Tibial nerve (tissue), 4 donors: Measurements from ENCODE around the gene TRIM67.

ENCODE experiments used
- CTCF ChIP-seq, 5 experiments: fragments of 200-600 bp in 3 of 5; fragments of 450-650 bp in 2 of 5; sonication (generic) in 3 of 5; IDR thresholded peaks; one replicate each; pipeline ENCODE4 v1.5.1; 2016 to 2019; ENCODE audit warnings: antibody characterized with exemption in 5 of 5, mild to moderate bottlenecking in 3 of 5, moderate library complexity in 2 of 5
- EP300 ChIP-seq, 2 donors: sonication (generic); formaldehyde crosslinking; IDR thresholded peaks; one replicate each; pipeline ENCODE4 v1.6.1; 2017; ENCODE audit warnings: antibody characterized with exemption in 2 of 2, mild to moderate bottlenecking in 1 of 2
- POLR2A ChIP-seq, 2 donors: fragments of 450-650 bp; IDR thresholded peaks; one replicate each; pipeline ENCODE4 v1.6.1; 2017; ENCODE audit warnings: antibody characterized with exemption in 2 of 2, mild to moderate bottlenecking in 2 of 2, moderate library complexity in 2 of 2

GRCh38 chr1:231139659-231140654 is 21.9 kb upstream of the TRIM67 start:
- TF ChIP-seq CTCF (IDR thresholded peaks at IDR 0.05) (no peak), POLR2A (IDR thresholded peaks at IDR 0.05) (no peak), EP300 (IDR thresholded peaks at IDR 0.05) (no peak)
